GM19240 (cell line): ENCODE results near the gene CROCC2.

Experiments used
- DNase-seq: peaks from one replicate; pipeline ENCODE4 v3.0.0; 2011; ENCODE audit warnings: low spot score; ENCODE audit not compliant: insufficient read length

Gene CROCC2

DNA sequence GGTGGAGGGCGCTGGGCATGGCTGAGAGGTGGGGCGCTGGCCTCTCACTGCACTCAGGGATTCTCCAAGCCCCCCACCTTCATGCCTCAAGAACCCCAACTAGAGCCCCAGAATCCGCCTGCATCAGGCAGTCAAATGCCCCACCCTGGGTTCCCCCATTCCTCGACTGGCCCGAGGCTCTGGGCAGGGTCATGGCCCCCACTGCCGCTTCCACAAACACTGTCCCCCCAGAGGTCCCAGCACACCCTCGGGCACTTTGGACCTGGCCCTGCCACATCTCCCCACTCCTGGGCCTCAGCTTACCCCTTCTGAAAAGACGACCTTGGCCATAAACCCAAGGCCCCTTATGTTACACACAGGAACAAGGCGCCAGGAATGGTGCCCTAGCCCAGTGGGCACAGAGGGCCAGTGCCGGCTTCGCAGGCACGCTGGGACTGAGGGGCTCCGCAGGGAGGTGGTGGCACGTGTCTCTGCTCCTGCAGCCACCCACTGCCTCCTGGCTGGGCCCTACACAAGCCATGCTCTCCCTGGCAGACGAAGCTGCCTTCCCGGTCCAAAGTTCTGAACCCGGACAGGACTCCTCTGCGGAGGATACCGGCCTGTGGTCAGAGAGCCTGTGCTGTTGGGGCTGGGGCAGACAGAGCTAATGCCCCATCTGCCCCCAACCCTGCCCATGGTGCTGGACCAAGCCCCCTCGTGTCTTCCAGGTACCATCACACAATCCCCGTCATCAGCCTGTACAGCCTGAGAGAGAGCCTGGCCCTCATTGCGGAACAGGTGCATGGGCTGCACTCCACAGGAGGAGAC, 30.7 kb upstream of the CROCC2 start:
- DNase-seq: no peak

DNA sequence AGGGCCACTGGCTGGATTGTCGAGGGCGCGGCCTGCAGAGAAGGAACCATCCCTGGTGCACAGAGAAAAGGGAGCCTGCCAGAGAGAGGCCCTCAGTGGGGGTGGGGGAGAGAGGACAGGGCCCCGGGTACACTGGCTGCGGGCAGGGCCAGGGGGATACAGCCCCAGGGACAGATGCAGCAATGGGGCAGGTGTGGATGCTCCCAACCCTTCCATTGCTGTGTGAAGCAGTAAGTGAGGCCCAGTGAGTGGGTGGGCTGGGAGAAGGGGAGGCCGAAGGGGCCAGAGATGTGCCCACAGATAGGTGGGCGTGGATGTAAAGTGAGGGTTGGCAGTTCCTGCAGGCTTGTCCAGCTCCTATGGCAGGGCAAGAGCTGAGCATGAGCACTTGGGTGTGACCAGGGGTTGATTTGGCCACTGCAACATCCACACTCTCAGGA, 30.1 kb upstream of the CROCC2 start:
- no peak for DNase-seq

DNA sequence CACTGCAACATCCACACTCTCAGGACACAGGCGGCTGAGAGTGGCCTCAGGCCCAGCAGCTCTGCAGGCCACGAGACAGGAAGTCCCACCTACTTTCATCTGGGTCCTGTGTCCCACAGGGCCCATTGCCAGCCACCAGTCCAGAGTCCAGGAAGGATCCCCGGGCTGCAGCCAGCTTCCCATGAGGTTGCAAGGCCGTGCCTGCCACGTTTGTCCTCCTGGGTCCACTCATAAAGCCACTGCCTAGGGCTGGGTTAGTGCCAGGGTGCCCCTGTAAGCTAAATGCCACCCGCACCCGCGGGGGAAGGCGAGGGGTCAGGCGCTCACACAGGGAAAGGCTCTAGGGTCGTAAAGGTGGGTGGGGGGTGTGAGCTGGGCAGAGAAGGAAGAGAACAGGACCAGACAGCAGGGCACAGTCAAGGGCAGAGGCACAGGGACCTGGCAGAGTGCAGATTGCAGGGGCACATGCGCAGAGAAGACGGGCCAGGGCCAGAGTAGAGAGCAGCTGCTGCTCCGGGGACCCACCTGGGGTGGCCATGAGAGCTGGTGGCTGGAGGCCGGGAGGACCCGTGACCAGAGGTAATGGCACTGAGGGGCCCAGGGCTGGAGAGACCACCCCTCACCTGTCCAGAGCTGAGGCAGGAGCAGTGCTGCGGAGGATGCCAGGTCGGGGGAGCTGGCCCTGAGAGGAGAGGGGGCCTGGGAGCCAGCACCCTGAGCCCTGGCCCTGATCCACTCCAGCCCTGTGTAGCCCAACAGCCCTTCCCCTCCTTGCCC, 29.5 kb upstream of the CROCC2 start:
- no peak for DNase-seq

DNA sequence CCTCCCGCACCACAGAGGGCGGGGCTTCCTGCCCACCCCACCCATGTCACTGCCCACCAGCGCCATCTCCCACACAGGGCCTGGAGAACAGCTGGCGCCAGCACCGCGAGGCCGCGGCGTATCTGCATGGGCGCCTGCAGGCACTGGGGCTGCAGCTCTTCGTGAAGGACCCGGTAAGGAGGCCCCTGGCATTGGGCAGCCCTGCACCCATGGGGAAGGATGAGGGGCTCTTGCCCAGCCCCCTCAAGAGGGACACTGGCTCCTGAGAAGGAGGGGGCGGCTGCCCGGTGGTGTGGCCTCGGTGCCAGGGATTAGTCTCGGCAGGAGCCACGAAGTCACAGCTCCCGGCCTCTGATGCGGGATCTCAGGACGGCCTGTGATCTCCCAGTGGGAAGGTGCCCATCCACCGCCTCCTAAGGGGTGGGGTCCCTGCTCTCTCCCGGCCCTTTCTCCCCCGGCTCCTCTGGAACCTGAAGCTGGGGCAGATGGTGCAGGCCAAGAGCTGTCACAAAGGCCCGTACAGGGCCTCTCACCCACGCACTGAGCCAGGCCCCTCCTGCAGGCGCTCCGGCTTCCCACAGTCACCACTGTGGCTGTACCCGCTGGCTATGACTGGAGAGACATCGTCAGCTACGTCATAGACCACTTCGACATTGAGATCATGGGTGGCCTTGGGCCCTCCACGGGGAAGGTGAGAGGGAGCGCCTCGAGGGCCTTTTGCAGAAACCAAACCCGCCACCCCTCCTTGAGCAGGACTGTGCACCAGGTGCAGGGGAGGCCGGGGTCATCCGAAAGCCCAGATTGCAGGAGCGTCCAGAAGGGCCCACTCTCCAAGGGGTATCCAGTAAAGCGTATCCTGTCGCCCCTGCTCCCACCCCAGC, 28.4 kb upstream of the CROCC2 start:
- no peak for DNase-seq

DNA sequence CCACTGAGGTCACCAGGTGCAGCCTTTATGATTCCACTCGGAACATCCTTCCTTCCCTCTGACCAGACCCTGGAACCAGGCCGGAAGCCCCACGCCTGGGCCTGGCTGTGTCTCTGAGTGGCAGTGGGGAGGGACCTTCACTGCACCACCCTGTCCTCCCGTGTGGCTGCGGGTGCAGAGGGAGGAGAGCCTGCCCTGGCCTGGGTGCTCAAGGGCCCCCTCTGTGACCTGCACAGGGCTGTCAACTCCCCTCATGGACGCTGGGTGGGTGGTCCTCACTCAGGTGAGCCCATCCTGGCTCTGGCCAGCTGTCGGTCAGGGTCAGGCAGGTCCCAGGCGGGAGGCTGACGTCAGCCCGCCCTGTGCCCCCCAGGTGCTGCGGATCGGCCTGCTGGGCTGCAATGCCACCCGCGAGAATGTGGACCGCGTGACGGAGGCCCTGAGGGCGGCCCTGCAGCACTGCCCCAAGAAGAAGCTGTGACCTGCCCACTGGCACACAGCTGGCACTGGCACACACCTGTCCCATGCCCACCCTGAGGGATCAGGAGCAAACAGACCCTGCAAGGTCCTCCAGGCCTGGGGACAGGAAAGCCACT, 27.7 kb upstream of the CROCC2 start:
- DNase-seq: no peak

DNA sequence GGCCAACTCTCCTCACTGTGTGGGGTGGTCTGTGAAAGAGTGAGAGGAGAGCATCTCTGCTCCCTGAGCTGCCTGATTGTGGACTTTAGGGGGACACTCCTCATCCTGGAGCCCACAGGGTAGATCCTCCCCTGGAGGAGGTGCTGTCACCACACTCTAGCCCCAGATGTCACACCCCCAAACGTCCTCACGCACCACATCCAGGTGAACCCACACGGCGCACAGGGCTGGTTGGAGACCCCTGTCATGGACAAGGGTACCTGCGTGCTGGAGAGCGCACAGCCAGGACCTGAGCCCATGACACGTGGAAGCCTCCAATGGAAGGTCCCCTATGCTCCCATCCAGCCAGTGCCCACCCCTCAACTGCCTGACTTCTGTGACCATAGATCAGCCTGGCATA, 27.0 kb upstream of the CROCC2 start:
- DNase-seq: no peak

DNA sequence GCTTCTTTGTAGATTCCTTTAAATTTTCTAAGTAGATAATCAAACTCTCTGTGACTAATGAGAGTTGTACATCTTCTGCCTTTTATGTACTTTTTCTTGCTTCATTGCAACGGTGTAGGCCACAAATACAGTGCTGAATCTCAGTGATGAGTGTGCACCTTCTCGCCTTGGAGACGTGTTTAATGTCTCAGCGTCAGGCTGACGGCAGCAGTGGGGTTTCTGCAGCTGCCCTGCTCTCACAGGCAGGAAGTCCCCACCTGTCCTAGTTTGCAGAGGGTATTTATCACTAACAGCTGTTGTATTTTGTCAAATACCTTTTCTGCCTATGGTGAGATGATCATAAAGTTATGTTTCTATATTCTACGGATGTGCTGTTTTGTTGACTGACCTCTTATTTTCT, 24.2 kb upstream of the CROCC2 start:
- DNase-seq: no peak

DNA sequence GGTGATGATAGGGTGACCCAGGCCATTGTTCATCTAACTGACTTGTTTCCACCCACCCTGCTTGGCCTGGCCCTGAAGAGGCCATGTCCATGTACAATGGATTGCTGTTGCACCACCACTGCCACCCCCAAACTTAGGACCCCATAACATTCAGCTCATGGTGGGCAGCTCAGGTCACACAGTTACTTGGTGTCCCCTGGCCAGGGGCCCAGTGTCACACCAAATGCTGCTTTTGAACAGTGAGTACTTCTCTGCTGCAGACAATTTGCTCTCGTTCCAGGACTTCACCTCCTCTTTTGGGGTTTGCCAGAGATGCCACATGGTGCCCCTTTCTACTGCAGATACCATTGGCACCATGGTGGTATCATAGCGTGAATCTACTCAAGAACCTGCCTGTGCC, 21.9 kb upstream of the CROCC2 start:
- no peak for DNase-seq

DNA sequence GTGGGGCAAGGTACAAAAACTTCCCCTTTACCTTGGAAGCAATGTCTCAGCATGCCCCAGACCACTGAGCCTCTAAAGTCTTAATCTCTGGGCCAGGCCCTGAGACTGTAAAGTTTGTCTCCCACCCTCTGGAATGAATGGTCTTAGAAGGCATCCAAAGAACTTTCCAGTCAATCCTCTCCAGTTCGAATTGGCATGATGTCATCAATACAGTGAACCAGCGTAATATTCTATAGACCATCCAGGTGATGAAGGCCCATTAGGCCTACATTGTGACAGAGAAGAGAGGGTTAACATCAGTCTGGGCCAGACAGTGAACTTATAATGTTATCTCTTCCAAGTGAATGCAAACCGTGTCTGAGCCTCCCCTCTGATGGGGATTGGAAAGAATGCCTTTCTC, 21.4 kb upstream of the CROCC2 start:
- DNase-seq: no peak

DNA sequence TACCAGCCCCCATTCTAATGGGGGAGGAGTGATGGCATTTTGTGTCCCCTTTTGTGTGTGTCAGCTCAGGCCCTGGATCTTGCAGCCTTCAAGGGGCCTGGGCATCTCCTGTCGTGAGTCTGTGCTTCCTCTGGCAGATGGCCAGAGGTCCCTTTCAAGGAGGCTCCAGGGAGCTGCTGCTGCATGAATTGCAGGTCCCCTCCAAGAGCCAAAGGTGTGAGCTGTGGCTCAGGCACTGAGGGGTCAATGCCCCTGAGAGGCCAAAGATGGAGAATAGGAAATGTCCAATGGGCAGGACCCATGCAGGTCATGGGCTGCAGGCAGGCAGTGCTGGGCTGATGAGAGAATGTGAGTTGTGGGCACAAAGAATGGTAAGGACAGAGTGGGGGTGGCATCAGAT, 20.6 kb upstream of the CROCC2 start:
- DNase-seq: no peak

DNA sequence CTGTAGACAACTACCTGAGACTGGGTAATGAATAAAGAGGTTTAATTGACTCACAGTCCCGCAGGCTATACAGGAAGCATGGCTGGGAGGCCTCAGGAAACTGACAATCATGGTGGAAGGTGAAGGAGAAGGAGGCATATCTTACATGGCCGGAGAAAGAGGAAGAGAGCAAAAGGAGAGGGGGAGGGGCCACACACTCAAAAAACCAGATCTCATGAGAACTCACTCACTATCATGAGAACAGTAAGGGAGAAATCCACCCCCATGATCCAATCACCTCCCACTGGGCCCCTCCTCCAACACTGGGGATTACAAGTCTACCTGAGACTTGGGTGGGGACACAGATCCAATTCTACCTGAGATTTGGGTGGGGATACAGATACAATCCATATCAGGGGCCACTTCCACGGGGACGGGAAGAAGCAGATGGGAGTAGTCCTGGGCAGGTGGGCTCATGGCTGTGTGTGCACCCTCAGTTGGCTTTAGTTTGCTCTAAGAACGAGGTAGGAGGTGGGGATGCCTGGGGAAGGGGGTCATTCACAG, 20.0 kb upstream of the CROCC2 start:
- no peak for DNase-seq

DNA sequence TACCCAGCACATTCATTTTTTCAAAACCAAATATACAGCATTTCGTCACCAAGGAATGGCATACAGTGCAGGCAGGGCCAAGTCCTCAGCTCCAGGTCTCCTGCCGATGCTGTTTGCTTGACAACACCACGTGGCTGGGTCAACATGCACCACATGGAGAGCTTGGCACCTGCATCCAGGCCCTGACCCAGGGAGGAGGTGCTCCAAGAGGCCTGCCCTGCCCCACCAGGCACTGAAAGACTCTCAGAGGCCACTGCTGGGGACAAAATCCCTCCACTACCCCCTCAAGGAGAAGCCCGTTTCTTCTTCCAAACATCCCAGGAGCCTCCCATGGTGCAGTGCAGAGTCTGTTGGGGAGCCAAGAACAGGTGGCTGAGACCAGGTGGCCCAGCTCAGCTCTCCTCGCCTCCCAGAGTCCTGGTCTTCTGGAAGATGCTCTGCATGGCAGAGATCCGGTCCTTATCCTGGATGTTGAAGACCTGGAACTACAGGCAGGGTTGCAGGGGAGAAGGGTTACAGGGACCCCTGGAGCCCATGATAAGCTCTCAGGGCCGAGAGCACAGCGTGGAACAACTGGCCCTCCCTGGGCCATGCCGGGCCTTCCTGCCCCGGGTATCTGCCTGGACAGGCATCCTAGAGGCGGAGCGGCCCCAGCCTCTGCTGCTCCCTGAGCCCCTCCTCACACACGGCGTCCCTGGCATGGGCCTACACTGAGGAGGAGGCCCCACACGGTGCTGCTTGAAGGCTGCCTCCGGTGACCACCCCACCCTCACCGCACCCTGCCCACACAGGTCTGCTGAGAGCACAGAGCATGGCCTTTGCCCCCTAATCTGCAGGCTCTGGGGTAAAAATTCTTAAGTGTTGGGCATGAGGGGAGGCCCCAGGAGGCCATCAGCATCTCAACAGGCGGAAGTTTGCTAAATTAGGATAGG, 19.2 kb upstream of the CROCC2 start:
- DNase-seq: no peak

DNA sequence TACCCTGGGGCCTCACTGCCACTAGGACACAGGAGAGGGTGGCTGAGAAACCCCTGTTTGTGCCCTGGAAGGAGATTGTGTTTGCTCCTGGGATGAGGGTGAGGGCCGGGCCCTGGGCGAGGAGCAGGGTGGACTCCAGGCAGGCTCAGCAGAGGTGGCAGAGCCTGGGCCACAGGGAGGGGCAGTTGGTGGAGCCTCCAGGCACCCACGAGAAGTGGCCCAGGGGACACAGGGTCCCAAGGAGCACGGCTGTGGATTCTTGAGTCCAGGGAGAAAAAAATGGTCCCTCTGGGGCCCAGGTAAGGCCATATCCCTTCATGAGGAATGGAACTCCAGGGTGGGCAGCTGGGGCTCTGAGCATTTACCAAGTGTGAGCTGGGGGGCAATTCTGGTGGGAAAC, 18.5 kb upstream of the CROCC2 start:
- no peak for DNase-seq

DNA sequence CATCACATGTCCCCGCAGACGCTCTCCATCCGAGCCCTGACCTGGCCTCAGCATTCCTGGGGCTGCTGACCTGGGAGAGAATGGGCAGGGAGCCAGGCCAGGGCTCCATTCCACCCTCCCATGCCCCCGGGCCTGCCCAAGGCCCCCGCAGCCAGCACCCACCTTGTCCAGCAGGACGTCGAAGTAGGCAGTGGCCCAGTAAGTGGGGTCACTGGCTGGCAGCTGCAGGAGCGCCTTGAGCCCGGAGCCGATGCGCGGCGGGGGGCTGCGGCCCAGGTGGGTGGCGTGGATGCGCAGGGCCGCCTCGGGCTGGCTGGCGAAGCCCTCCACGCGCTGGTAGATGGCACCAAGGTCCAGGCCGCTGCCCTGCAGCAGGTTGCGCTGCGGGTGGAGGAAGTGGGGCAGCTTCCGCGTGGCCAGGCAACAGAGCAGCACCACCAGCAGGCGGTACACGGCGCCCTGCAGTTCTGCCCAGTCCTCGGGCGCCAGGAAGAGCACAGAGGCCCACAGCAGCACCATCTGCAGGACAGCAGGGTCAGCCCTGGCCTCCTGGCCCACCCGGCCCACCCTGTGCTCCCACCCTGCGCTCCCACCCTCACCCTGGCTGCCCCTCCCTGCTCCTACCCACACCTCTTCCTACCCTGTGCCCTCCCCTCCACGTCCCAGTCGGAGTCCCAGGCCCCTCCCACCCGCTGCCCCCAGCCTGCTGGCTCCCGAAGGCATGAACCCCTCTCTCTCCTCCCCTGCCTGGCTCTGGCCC, 17.8 kb upstream of the CROCC2 start:
- DNase-seq: no peak

DNA sequence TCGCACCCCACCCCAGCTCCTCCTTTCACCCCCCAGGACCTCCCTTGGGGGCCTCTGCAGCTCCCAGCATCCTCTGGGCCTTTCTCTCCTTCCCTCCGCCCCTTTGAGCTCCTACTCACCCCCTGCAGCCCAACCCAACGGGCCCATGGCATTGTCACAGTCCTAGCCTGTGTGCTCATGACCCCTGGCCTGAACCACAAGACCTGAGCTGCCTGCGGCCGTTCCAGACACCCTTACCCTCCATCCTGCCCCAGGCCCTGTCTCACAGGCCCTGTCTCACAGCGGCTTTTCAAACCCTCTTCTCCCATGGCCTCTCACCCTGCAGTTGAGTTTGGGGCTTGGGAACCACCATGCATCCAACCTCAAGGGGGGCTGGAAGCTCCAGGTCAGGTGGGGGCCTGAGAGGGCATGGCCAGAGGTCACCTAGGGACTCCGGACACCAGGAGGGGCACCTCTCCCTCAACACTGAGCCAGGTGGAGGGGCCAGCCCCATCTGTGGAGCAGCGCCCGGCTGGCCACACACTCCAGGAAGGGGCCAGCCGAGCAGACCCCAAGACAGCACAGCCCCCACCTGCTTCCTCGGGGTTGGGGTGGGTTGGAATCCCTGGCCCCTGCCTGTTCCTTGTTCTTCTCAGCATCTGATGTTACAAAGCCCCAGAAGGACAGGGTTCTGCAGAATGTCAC, 17.1 kb upstream of the CROCC2 start:
- DNase-seq: no peak

DNA sequence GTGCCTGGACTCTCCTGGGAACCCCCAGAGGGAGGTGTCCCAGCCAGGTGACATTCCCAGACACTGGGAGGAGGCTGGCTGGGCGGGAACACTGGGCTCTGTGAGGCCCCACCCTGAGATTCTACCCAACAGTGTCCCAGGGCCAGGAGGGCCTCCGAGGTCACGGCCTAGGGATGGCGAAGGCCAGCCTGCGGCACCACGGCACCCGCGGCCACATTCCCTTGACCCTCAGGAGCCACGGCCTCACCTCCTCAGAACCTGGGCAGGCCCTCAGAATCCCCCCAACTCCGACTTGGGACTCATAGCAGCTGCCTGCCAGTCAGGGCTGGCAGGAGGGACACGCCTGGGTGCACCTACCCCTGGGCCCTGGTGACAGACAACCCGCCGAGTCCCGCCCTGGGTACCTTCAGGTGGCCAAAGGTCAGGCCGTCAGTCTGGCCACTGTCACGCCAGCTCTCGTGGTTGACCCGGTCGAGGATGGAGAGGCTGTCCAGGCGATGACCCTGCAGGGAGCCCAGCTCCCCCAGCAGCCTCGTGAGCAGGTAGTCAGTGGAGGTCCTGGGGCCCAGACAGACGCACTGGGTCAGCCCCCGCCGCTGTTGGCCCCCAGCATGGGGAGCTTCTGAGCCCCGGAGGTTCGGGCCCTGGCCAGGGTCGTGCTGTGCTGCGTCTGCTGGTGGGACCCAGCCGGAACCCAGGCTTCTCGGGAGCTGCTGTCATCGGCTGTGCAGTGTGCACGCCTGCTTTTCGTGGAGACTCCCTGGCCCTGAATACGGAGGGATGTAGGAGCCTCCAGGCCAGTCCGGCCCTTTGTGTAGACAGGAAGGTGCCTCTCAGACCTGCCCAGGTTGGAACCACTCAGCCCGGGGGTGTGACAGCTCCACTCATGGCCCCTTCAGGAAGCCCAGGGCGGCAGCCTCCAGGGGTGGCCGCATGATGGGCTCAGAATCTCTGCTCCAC, 16.3 kb upstream of the CROCC2 start:
- DNase-seq: no peak

DNA sequence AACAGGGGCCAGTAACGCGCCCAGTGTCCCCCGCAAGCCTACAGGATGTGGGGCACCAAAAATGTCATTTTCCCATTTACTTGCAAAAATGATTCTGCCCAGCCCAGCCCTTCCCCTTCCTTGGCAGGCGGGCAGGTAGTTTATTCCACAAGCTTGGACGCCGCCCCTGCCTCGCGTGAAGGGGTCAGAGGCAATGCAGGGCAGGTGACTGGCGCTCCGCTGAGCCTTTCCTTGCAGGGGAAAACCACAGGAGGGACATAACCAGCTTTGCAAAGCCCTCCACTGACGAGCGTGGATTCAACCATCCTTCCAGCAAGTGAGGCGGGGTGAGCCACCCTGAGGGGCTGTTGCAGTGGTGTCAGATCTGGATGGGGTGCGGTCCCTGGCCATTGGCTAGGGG, 15.4 kb upstream of the CROCC2 start:
- no peak for DNase-seq
